Type B pancreatic cell (in vitro differentiated cells): ENCODE data around the gene CCN5. TPM values are rescaled to one million over a fixed set of nuclear protein-coding genes. Genes with fewer than 3 reads are reported as not detected.

ENCODE experiments used
- DNase-seq: peaks from one replicate; pipeline ENCODE4 v3.0.0; 2021; ENCODE audit warnings: mixed read lengths; ENCODE audit not compliant: unreplicated experiment; ENCODE audit errors: extremely low spot score
- H3K27ac Mint-ChIP-seq: 2 replicates; pipeline ENCODE4 v1.8.0; 2021; ENCODE audit warnings: mild to moderate bottlenecking, mixed read lengths
- H3K27me3 Mint-ChIP-seq: 2 replicates; pipeline ENCODE4 v1.8.0; 2021; ENCODE audit warnings: mixed read lengths
- H3K36me3 Mint-ChIP-seq: 2 replicates; pipeline ENCODE4 v1.8.0; 2021; ENCODE audit warnings: mixed read lengths
- H3K4me1 Mint-ChIP-seq: one replicate; pipeline ENCODE4 v1.8.0; 2021; ENCODE audit warnings: mixed read lengths; ENCODE audit not compliant: unreplicated experiment
- H3K4me3 Mint-ChIP-seq: 2 replicates; pipeline ENCODE4 v1.8.0; 2021; ENCODE audit warnings: mild to moderate bottlenecking, mixed read lengths
- H3K9me3 Mint-ChIP-seq: 2 replicates; pipeline ENCODE4 v1.8.0; 2021; ENCODE audit warnings: mixed read lengths
- CTCF ChIP-seq: fragments of 200-600 bp; sonication (generic); conservative IDR thresholded peaks from 2 replicates; pipeline ENCODE4 v1.5.0; 2021; ENCODE audit warnings: antibody characterized with exemption, mild to moderate bottlenecking
- total RNA-seq: library from RNA; stranded (reverse); gene quantifications from 2 replicates; pipeline ENCODE4 v1.2.1, GENCODE V29; 2021; ENCODE audit warnings: low replicate concordance

CCN5 gene
- total RNA-seq, 1 donor from 2014 or later, result not detected

GRCh38 chr20:44769481-44769863 is 54.3 kb downstream of the CCN5 start:
- Mint-ChIP-seq H3K27me3 (peaks cover 26% of the 10 kb centered on the region), H3K4me3 (no peak overlapping the region), H3K4me1 (no peaks in the 10 kb centered on the region), H3K9me3 (no peaks in the 10 kb centered on the region), H3K27ac (no peak overlapping the region), H3K36me3 (no peaks in the 10 kb centered on the region)
- no peak for TF ChIP-seq CTCF
- no peak for DNase-seq

- no peak overlapping the region for H3K4me3 Mint-ChIP-seq
- no peaks in the 10 kb centered on the region for H3K4me1 Mint-ChIP-seq
- H3K27me3 Mint-ChIP-seq, result peaks cover 23% of the 10 kb centered on the region
- no peak for DNase-seq
- no peak overlapping the region for H3K27ac Mint-ChIP-seq
- no peak for TF ChIP-seq CTCF
- no peaks in the 10 kb centered on the region for H3K9me3 Mint-ChIP-seq
- H3K36me3 Mint-ChIP-seq, result no peaks in the 10 kb centered on the region
Measured at GRCh38 chr20:44770484-44771171, 55.5 kb downstream of the CCN5 start.

- no peak for DNase-seq
Measured at GRCh38 chr20:44771172-44771535, 56.0 kb downstream of the CCN5 start.

GRCh38 chr20:44772636-44773035 is 57.5 kb downstream of the CCN5 start:
- no peaks in the 10 kb centered on the region for H3K36me3 Mint-ChIP-seq
- H3K27ac Mint-ChIP-seq, result no peak overlapping the region
- TF ChIP-seq CTCF, result no peak
- H3K27me3 Mint-ChIP-seq, result peaks cover 20% of the 10 kb centered on the region
- H3K9me3 Mint-ChIP-seq, result no peaks in the 10 kb centered on the region
- no peak for DNase-seq
- H3K4me3 Mint-ChIP-seq, result no peak overlapping the region
- H3K4me1 Mint-ChIP-seq, result no peaks in the 10 kb centered on the region

More at GRCh38 chr20:44771172-44771535, 56.0 kb downstream of the CCN5 start:
- no peak for TF ChIP-seq CTCF
- Mint-ChIP-seq H3K4me1 (no peaks in the 10 kb centered on the region), H3K9me3 (no peaks in the 10 kb centered on the region), H3K4me3 (no peak overlapping the region), H3K36me3 (no peaks in the 10 kb centered on the region), H3K27ac (no peak overlapping the region), H3K27me3 (peaks cover 19% of the 10 kb centered on the region)

- peaks cover 20% of the 10 kb centered on the region for H3K27me3 Mint-ChIP-seq
- no peak for TF ChIP-seq CTCF
- H3K9me3 Mint-ChIP-seq, result no peaks in the 10 kb centered on the region
- no peaks in the 10 kb centered on the region for H3K36me3 Mint-ChIP-seq
- no peaks in the 10 kb centered on the region for H3K4me1 Mint-ChIP-seq
- no peak for DNase-seq
- H3K4me3 Mint-ChIP-seq, result no peak overlapping the region
- no peak overlapping the region for H3K27ac Mint-ChIP-seq
Measured at GRCh38 chr20:44773070-44773829, 58.1 kb downstream of the CCN5 start.
